ENCODE data around the gene AZIN2. TPM values are rescaled to one million over a fixed set of nuclear protein-coding genes. Genes with fewer than 3 reads are reported as not detected.

The AZIN2 gene
- total and polyA plus RNA-seq, 2 donors (not counting 3 experiments of a cell fraction or from before 2014, with no cell fraction given): 0.91 to 1.4 TPM

DNA sequence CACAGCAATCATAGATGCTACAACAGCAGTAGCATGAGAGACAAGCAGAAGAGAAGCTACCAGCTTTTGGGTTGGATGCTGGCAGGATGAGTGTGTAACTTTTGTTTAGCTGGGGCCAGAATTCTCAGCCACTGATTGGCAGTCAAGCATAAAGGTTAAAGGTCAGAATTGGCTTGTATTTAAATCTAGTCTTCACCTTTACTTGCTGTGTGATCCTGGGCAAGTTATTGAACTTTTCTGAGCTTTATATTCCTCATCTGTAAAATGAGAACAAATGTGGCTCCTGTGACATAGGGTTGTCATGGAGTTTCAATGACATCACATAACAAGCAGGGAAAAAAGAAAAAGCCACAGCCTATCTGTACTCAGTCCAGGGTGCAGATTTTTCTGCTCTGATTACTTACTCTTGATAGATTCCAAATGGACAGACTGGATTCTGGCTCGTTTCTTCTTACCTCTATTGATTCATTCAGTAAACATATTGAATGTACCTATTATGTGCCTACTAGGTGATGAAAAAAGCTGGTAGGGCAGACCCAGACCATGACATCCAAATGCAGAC is 2.8 kb upstream of the AZIN2 start:
- BruUV-seq (replicated peaks): no TSS peak
- H2AFZ ChIP-seq (ENCODE audit: low read depth, low read length): no peak overlapping the region
- DNase-seq (ENCODE audit: low read depth, low spot score): no peak
- no peak for FAIRE-seq
- ChIA-PET CTCF (interaction anchor here (0.5 to 1.2 kb wide), 3 partner anchors 145 to 237 kb away, joined by 3 to 4 read pairs (median 4); no protein-coding TSS in a partner anchor), POLR2A (no interaction called here)
- no peaks in the 10 kb centered on the region for H4K20me1 ChIP-seq (replicated peaks; ENCODE audit: control insufficient read depth, extremely low read depth, insufficient read depth, low read length)
- dilution Hi-C loops (cut with MboI; ENCODE audit: extremely low pct_ligation_motif_present, low sequenced_read_pairs) (no loop called here), intact Hi-C loops (cut with micrococcal nuclease) (no loop called here)
- H3K79me2 ChIP-seq (ENCODE audit: control insufficient read depth, insufficient read depth, low read length): no peaks in the 10 kb centered on the region
- H3K9ac ChIP-seq (replicated peaks; ENCODE audit: extremely low read depth, insufficient read depth, low read length): no peak overlapping the region
- no peak overlapping the region for H3K4me3 ChIP-seq (replicated peaks in 1 of 3; ENCODE audit: insufficient read depth in 1 of 3, low read depth in 1 of 3, low read length in 3 of 3)
- H3K4me2 ChIP-seq (ENCODE audit: insufficient read depth, low read length): no peak overlapping the region
- H3K36me3 ChIP-seq (ENCODE audit: control insufficient read depth in 2 of 2, extremely low read depth in 1 of 2, insufficient read depth in 2 of 2, low read length in 2 of 2): no peaks in the 10 kb centered on the region
- H3K9me3 ChIP-seq (replicated peaks; ENCODE audit: control insufficient read depth, insufficient read depth, low read length): no peaks in the 10 kb centered on the region
- peaks cover 11 to 13% of the 10 kb centered on the region in 2 experiments for H3K27me3 ChIP-seq (ENCODE audit: control insufficient read depth in 2 of 2, insufficient read depth in 2 of 2, low read length in 2 of 2)
- peaks cover 10% of the 10 kb centered on the region for H3K4me1 ChIP-seq (ENCODE audit: control insufficient read depth, extremely low read depth, insufficient read depth, low read length)
- no peaks in the 10 kb centered on the region for H3K9me1 ChIP-seq (replicated peaks; ENCODE audit: control insufficient read depth, extremely low read depth, insufficient read depth, low read length)
- no peak overlapping the region for H3K27ac ChIP-seq (ENCODE audit: insufficient read depth, low read depth, low read length)
- TF ChIP-seq POLR2AphosphoS5 (IDR thresholded peaks at IDR 0.05; ENCODE audit: insufficient read depth, low read depth, low read length): no peak

DNA sequence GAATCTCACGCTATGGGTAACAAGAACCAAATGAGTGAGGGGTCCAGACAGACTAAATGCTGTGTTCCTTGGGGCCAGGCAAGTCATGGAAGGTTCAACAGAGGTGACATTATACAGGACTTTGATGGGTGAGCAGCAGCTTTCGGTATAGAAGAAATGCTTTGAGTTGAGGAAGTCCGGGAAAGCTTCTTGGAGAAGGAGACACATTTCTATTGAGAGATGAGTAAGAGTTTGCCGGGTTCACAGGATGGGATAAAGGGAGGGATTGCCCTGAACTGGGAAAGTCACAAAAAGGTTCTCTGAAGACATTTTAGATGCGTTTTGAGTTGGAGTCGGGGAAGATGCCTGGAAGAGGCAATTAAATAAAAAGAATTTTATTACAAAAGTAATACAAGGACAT is 580 bp upstream of the AZIN2 start:
- no peaks in the 10 kb centered on the region for H3K79me2 ChIP-seq (ENCODE audit: control insufficient read depth, insufficient read depth, low read length)
- ChIA-PET CTCF (interaction anchor here (0.5 to 3.2 kb wide), 5 partner anchors 146 to 560 kb away, joined by 3 to 17 read pairs (median 4); no protein-coding TSS in a partner anchor), POLR2A (interaction anchor here (1.0 kb wide), 1 partner anchor 183 kb away, joined by 3 read pairs; no protein-coding TSS in a partner anchor)
- TSS peak; percentile 28 for BruUV-seq (replicated peaks)
- intact Hi-C loops (cut with micrococcal nuclease) (loop anchor here (5.0 kb wide), 1 partner anchor 263 kb away; the partner anchor contains the start of genes S100PBP and YARS1), dilution Hi-C loops (cut with MboI; ENCODE audit: extremely low pct_ligation_motif_present, low sequenced_read_pairs) (no loop called here)
- FAIRE-seq (no peak), DNase-seq (ENCODE audit: low read depth, low spot score) (no peak)
- H2AFZ ChIP-seq (ENCODE audit: low read depth, low read length): peak overlapping the region; percentile 99
- H3K4me3 ChIP-seq (replicated peaks in 1 of 3; ENCODE audit: insufficient read depth in 1 of 3, low read depth in 1 of 3, low read length in 3 of 3): peak overlapping the region in 2 of 3 experiments; percentile 55 to 64
- peaks cover 10% of the 10 kb centered on the region for H3K4me1 ChIP-seq (ENCODE audit: control insufficient read depth, extremely low read depth, insufficient read depth, low read length)
- H3K9me1 ChIP-seq (replicated peaks; ENCODE audit: control insufficient read depth, extremely low read depth, insufficient read depth, low read length): no peaks in the 10 kb centered on the region
- no peak for TF ChIP-seq POLR2A (IDR thresholded peaks at IDR 0.05; ENCODE audit: low read depth, low read length)
- TF ChIP-seq, protein P1, sequence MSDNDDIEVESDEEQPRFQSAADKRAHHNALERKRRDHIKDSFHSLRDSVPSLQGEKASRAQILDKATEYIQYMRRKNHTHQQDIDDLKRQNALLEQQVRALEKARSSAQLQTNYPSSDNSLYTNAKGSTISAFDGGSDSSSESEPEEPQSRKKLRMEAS (IDR thresholded peaks at IDR 0.05; ENCODE audit: insufficient read depth, insufficient read length): no peak
- no peak for TF ChIP-seq JUN (IDR thresholded peaks at IDR 0.05; ENCODE audit: borderline replicate concordance, insufficient read depth, insufficient read length, low read depth)
- no peak for TF ChIP-seq GATA2 (IDR thresholded peaks at IDR 0.05; ENCODE audit: insufficient read depth, insufficient read length, low read depth, low read length)
- no peak for TF ChIP-seq MYC (IDR thresholded peaks at IDR 0.05; ENCODE audit: low read depth, low read length)
- no peak for TF ChIP-seq FOS (IDR thresholded peaks at IDR 0.05; ENCODE audit: borderline replicate concordance, insufficient read depth, low read length)
- no peak for TF ChIP-seq EZH2 (IDR thresholded peaks at IDR 0.05; ENCODE audit: borderline replicate concordance, low read depth, low read length, severe bottlenecking)
- no peak for TF ChIP-seq POLR2AphosphoS5 (IDR thresholded peaks at IDR 0.05; ENCODE audit: insufficient read depth, low read depth, low read length)
- TF ChIP-seq, protein P2, sequence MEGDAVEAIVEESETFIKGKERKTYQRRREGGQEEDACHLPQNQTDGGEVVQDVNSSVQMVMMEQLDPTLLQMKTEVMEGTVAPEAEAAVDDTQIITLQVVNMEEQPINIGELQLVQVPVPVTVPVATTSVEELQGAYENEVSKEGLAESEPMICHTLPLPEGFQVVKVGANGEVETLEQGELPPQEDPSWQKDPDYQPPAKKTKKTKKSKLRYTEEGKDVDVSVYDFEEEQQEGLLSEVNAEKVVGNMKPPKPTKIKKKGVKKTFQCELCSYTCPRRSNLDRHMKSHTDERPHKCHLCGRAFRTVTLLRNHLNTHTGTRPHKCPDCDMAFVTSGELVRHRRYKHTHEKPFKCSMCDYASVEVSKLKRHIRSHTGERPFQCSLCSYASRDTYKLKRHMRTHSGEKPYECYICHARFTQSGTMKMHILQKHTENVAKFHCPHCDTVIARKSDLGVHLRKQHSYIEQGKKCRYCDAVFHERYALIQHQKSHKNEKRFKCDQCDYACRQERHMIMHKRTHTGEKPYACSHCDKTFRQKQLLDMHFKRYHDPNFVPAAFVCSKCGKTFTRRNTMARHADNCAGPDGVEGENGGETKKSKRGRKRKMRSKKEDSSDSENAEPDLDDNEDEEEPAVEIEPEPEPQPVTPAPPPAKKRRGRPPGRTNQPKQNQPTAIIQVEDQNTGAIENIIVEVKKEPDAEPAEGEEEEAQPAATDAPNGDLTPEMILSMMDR (IDR thresholded peaks at IDR 0.05; ENCODE audit: extremely low read depth in 1 of 2, insufficient read depth in 1 of 2, low read depth in 1 of 2, low read length in 2 of 2): no peak
- peak overlapping the region; percentile 88 for H3K4me2 ChIP-seq (ENCODE audit: insufficient read depth, low read length)
- peaks cover 11 to 22% of the 10 kb centered on the region in 2 experiments for H3K27me3 ChIP-seq (ENCODE audit: control insufficient read depth in 2 of 2, insufficient read depth in 2 of 2, low read length in 2 of 2)
- H3K9ac ChIP-seq (replicated peaks; ENCODE audit: extremely low read depth, insufficient read depth, low read length): no peak overlapping the region
- no peaks in the 10 kb centered on the region for H4K20me1 ChIP-seq (replicated peaks; ENCODE audit: control insufficient read depth, extremely low read depth, insufficient read depth, low read length)
- no peaks in the 10 kb centered on the region for H3K36me3 ChIP-seq (ENCODE audit: control insufficient read depth in 2 of 2, extremely low read depth in 1 of 2, insufficient read depth in 2 of 2, low read length in 2 of 2)
- no peaks in the 10 kb centered on the region for H3K9me3 ChIP-seq (replicated peaks; ENCODE audit: control insufficient read depth, insufficient read depth, low read length)
- H3K27ac ChIP-seq (ENCODE audit: insufficient read depth, low read depth, low read length): no peak overlapping the region
